Measurements from ENCODE around the gene EEFSEC.

EEFSEC gene

DNA sequence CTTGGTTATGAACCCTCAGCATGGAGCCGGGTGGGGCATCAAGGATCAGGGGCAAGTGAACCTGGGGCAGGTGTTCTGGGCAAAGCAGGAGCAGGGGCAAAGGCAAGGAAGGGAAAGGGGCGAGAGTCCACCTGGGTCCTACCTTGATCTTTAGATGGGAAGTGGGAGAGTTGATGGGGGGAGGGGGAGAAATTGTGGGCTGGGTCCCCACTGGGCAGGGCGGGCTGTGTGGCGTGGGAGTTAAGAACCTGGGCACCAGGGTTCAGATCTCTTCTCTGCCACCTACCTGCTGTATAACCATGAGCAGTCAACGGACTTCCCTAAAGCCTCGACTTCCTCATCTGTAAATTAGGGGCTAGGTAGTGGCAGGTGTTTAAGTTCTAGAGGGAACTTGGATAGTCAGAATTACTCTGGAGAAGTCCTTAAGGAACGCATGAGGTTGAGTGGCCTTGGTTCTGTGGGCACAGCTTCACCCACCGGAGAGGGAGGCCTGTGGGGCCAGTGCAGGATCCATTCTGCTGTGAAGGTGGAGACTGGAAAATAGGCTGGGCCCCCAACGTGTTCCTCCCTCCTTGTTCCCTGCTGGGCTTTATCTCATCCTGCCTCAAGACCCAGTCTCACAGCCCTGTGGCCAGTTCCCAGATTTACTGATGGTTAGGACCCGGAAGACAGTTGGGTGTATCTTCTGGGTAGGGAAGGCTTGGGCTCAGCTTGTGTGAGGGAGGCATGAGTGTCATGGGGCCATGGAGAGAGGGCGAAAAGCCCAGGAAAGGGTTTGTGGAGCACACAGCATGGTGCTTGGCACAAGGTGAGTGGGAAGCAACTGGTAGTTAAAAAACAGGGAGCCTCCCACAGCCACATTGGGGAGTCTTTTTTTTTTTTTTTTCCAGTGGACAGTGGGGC, 90.6 kb downstream of the EEFSEC start:
- no peak overlapping the region for H3K4me3 ChIP-seq (ENCODE audit: low read length)

DNA sequence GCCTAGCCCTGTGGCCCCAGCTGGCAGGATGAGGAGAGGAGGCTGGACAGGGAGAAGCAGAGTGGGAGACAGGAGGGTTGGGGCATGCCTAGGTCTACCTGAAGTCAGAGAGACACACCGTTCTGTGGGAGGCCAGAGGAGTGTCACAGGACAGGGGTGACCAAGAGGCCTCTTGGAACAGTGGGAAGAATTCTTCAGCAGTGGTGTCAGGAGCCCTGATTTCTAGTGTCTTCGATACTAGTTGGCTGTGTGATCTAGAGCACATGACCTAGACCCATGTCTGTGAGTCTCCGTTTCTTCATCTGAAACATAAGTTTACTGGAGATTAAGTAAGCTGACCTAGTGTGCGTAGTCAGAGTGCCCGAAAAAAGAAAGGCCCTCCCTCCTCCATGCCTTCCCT, 92.2 kb downstream of the EEFSEC start:
- no peak overlapping the region for H3K4me3 ChIP-seq (ENCODE audit: low read length)
- TF ChIP-seq ZNF274 (IDR thresholded peaks at IDR 0.05; ENCODE audit: low read depth, low read length) = no peak

More for the DNA sequence above, 90.6 kb downstream of the EEFSEC start:
- no peak for TF ChIP-seq ZNF274 (IDR thresholded peaks at IDR 0.05; ENCODE audit: low read depth, low read length)

DNA sequence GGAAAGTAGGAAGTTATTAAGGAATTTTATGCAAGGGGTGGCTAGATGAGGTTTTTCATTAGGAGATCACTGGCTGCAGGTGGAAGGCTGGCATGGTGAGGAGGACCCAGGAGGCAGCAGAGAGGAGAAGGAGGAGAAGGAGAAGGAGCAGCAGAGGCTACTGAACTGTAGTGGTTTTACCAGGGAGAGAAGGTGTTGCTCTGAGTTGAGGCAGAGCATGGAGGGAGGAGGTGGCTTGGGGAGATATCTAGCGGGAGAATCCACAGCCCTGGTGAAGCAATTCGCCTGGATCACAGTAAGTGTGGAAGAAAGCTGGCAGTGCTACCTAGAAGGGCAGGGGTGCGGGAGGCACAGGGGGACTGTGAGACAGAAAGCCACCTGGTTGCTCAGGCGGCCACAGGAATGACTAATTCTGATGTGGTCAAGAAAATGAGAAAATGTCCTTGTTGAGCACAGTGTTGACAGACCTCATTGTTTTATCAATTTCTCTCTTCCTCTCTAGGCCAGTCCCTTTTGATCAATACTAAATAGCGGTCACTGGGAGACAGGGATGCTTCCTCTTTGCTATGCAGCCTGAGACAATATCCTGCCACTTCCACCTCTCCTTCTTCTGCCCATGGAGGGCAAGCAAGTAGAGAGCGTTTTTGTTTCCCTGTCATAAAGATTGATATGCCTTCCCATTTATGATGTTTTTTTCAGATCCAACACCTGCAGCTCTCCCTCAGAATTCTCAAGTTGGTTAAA, 94.6 kb downstream of the EEFSEC start:
- no peak overlapping the region for H3K4me3 ChIP-seq (ENCODE audit: low read length)
- TF ChIP-seq ZNF274 (IDR thresholded peaks at IDR 0.05; ENCODE audit: low read depth, low read length) = no peak

DNA sequence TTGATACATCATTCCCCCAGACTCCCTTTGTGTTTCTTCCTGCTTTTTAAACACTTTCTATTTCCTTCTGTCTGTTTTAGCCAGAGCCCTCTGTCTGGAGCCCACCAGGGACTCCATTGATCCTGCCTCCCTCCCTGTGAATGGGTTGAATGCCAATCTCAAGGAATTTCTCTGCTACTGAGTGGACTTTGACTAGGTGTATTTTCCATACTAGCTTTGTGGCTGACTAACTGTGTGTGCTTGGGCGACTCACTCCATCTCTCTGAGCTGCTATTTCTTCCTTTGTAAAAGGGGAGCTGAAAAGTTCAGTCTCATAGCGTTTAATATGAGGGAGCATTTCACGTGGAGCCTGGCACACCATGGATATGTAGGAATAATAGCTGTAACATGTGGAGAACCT, 98.8 kb downstream of the EEFSEC start:
- no peak overlapping the region for H3K4me3 ChIP-seq (ENCODE audit: low read length)
- no peak for TF ChIP-seq ZNF274 (IDR thresholded peaks at IDR 0.05; ENCODE audit: low read depth, low read length)

DNA sequence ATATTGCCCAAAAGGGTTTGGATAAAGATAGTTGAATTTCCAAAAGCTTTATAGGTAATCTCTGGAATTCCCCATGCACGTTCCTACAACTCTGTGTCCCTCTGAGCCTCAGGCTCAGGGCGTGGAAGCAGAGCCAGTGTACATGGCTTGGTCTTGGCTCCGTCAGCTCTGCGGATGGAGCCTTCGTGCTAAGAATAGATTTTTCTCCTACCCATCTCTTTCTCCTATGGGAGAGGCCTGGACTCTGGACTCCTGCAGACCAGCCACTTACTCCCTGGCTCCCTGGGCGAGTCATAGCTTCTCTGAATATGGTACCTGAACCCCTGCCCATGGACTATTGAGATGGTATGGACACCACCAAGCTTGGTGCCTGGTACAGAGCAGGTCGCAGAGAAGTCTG, 99.9 kb downstream of the EEFSEC start:
- TF ChIP-seq ZNF274 (IDR thresholded peaks at IDR 0.05; ENCODE audit: low read depth, low read length) = no peak
- no peak overlapping the region for H3K4me3 ChIP-seq (ENCODE audit: low read length)

DNA sequence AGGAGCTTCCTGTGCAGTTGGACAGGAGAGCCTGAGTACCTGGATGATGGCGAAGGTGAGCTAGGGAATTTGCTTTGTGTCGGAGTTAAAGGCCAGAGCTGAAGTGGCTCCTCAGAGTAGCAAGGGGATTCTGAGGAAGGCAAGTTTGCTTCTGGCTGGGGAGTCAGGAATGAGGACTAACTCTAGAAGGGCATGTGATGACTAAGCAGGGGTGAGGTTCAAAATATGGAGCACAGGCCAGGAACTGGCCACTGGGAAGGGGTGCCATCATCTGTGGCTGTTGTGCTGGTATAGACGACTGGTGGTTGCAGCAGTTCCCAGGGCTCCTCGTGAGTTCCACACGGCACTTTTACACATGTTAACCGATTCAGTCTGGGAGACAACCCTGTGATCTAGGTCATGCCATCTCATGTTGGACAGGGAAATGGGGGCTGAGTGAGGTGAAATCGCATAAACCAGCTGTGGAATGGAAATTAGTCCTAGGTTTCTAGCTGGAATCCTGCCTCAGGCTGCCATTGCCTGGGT, 100.8 kb downstream of the EEFSEC start:
- no peak overlapping the region for H3K4me3 ChIP-seq (ENCODE audit: low read length)
- TF ChIP-seq ZNF274 (IDR thresholded peaks at IDR 0.05; ENCODE audit: low read depth, low read length) = no peak

DNA sequence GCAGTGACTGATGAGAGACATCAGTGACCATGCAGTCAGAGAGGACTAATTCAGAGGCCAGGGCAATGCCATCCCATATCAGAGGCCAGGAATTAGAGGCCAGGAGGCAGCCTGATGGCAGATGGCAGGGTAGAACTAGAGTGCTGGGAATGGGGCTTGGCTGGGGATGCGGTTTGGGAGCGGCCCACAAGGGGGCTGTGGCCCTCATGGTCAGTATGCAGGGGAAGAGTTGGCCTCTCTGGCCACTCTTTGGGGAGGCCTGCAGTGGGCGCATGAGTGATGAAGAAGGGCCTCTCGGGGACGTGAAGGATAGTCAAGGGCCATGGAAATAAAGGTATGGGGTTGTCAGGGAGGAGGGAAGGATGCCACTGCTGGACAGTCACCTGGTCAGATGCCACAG, 101.7 kb downstream of the EEFSEC start:
- H3K4me3 ChIP-seq (ENCODE audit: low read length) = no peak overlapping the region
- TF ChIP-seq ZNF274 (IDR thresholded peaks at IDR 0.05; ENCODE audit: low read depth, low read length) = no peak

DNA sequence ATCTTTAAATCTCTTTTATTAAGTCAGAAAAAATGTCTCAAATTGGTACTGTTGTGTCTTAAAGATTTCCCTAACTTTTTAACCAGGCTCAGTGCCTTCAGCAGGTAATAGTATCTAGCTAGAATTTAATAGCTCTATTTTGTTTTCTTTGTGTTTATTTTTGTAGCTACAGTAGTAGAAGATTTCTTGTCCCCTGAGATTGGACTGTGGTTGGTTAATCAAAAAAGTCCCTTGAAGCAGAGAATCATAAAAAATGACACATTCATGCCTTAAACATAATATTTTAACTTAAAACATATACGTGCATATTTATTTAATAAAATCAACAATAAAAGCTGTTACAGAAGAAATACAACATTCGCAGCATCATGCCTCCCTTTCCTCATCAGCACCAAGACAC, 102.8 kb downstream of the EEFSEC start:
- no peak for TF ChIP-seq ZNF274 (IDR thresholded peaks at IDR 0.05; ENCODE audit: low read depth, low read length)
- no peak overlapping the region for H3K4me3 ChIP-seq (ENCODE audit: low read length)

DNA sequence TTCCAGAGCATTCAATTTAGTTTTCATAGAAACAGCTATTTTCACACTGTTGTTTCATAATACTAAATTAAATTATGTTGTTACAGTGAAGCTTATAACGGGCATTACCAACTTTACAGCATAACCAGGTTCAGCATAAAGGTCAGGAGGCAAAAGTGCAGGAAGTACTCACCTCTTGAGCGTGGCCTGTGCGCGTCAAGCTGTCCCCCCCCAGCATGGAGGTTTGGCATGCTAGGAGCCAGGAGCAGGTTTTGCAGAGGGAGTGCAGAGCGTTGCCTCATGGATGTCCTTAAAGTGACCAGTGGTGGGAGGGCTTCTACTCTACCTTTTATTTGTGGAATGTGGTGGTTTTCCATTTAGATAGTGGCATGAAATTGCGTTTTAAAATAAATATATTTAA, 104.4 kb downstream of the EEFSEC start:
- no peak overlapping the region for H3K4me3 ChIP-seq (ENCODE audit: low read length)
- TF ChIP-seq ZNF274 (IDR thresholded peaks at IDR 0.05; ENCODE audit: low read depth, low read length) = no peak

DNA sequence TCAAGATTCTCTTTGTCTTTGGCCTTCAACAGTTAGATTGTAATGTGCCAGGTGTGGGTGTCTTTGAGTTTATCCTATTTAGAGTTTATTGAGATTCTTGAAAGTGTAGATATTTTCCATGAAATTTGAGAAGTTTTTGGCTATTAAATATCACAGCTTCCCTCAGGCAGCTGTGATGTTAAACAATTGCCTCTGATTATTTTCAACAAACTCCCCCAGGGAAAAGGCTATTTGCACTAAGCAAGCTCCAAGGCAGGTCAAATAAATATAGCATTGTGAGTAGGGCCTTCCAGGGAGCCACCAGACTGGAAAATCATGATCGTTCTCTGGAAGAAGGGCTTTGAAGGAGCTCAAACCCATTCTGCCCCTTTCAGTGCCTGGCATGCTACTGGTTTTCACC, 107.0 kb downstream of the EEFSEC start:
- H3K4me3 ChIP-seq (ENCODE audit: low read length) = no peak overlapping the region
- no peak for TF ChIP-seq ZNF274 (IDR thresholded peaks at IDR 0.05; ENCODE audit: low read depth, low read length)

DNA sequence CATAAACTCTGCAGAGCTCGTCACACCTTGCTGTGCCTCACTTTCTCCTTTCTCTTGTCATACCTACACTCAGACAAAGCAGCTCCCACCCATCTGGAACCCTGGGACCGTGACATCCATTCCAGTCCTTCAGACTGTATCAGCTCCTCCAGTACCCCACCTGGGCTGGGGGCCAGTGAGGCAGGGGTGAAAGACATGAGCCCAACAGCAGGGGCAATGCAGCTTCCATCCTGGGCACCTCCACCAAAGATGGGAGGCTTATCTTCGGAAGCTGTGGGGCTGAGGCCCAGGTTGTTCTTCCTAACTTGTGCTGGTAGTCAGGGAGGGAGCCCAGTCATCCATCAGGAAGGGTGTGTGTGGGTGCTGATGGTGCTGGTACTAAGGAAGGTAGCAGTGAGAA, 109.2 kb downstream of the EEFSEC start:
- no peak for TF ChIP-seq ZNF274 (IDR thresholded peaks at IDR 0.05; ENCODE audit: low read depth, low read length)
- no peak overlapping the region for H3K4me3 ChIP-seq (ENCODE audit: low read length)

DNA sequence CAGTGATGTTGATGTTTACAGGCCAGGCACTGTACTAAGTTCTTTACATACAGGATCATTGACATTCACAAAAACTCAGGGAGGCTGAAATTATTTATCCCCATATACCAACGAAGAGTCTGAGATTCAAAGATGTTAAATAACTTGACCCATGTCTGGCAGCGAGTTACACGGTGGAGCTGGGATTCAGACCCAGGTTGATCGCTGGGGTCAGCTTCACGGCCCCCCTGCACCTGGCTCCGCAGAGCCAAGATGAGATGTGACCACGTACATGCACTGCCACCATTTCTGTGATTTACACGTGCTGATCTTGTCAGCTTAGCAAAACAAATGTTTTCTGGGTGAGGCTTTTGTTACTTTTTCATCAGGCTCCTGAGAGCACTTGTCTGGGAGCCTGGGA, 109.8 kb downstream of the EEFSEC start:
- TF ChIP-seq ZNF274 (IDR thresholded peaks at IDR 0.05; ENCODE audit: low read depth, low read length) = no peak

DNA sequence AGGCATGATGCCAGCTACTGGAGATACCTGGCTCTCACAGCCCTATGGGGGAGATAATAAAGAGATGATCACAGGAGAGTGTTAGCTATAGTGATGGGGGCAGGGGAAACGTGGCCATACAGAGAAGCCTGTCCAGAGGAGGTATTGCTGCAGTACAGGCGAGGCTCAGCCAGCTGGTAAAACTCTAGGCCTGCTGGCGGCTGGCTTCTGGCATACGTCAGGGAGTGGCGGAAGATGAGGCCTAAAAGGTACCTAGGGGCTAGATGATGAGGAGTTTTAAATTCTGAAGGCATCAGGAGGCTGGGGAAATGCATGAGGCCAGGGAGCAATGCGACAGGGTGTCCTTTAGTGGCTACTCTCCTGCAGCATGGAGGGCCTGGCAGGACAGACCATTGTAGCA, 110.7 kb downstream of the EEFSEC start:
- no peak overlapping the region for H3K4me3 ChIP-seq (ENCODE audit: low read length)
- no peak for TF ChIP-seq ZNF274 (IDR thresholded peaks at IDR 0.05; ENCODE audit: low read depth, low read length)

More for the DNA sequence above, 109.8 kb downstream of the EEFSEC start:
- no peak overlapping the region for H3K4me3 ChIP-seq (ENCODE audit: low read length)

DNA sequence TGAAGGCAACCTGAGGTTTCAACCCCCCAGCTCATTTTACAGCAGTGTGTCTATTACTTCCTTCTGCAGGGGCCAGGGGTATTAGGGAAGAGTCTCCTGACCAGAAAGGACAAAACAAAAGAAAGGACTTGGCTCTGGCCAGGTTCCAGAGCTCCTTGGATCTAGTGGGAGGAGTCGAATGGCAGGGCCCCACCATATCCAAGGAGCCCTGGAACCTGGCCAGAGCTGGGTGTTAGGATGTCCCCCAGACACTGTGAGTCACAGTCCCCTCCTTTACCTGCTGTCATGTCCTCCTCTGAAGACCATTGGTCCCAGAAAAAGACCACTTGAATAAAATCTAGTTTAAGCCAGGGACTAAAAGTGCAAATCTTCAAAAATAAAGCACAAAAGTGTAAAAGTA, 113.2 kb downstream of the EEFSEC start:
- no peak overlapping the region for H3K4me3 ChIP-seq (ENCODE audit: low read length)
- no peak for TF ChIP-seq ZNF274 (IDR thresholded peaks at IDR 0.05; ENCODE audit: low read depth, low read length)

DNA sequence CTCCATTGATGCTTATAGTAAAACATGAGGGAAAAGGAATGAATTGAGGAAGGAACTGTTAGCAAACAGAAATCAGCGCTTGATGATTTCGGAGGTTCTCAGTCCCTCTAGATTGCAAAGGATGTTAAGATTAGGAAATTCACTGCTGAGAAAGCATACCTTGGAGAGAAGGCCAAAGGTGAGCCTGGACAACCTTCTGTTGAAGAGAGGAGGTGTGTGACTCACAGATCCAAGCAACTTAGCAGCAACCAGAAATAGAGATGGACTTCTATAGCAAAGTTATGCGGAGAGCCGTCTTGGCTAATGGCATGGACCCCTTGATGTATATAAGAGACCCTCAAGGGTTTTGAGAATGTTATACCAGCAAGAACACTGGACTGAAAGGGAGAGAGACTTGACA, 114.3 kb downstream of the EEFSEC start:
- no peak overlapping the region for H3K4me3 ChIP-seq (ENCODE audit: low read length)
- TF ChIP-seq ZNF274 (IDR thresholded peaks at IDR 0.05; ENCODE audit: low read depth, low read length) = no peak

Measured in GM08714 (cell line).